AG09319 (cell line): ENCODE measurements around the gene SUPT3H.

Source experiments
- DNase-seq: peaks from one replicate; pipeline ENCODE4 v3.0.0-alpha.2; 2010; ENCODE audit warnings: low read depth; ENCODE audit errors: extremely low read depth
- TF ChIP-seq, protein P1 (sequence below): IDR thresholded peaks from 2 replicates; pipeline ENCODE4 v1.5.1; 2011; ENCODE audit warnings: low read depth, mild to moderate bottlenecking, inconsistent platforms, low read length, moderate library complexity

The SUPT3H gene

GRCh38 chr6:44923444-44923843 is 454.3 kb downstream of the SUPT3H start:
- DNase-seq: no peak
- TF ChIP-seq, protein P1, sequence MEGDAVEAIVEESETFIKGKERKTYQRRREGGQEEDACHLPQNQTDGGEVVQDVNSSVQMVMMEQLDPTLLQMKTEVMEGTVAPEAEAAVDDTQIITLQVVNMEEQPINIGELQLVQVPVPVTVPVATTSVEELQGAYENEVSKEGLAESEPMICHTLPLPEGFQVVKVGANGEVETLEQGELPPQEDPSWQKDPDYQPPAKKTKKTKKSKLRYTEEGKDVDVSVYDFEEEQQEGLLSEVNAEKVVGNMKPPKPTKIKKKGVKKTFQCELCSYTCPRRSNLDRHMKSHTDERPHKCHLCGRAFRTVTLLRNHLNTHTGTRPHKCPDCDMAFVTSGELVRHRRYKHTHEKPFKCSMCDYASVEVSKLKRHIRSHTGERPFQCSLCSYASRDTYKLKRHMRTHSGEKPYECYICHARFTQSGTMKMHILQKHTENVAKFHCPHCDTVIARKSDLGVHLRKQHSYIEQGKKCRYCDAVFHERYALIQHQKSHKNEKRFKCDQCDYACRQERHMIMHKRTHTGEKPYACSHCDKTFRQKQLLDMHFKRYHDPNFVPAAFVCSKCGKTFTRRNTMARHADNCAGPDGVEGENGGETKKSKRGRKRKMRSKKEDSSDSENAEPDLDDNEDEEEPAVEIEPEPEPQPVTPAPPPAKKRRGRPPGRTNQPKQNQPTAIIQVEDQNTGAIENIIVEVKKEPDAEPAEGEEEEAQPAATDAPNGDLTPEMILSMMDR: no peak

GRCh38 chr6:44921798-44922197 is 455.9 kb downstream of the SUPT3H start:
- TF ChIP-seq, protein P1: no peak

GRCh38 chr6:44920952-44921491 is 456.7 kb downstream of the SUPT3H start:
- TF ChIP-seq, protein P1: no peak
- DNase-seq: no peak

More at GRCh38 chr6:44921798-44922197, 455.9 kb downstream of the SUPT3H start:
- no peak for DNase-seq

DNA sequence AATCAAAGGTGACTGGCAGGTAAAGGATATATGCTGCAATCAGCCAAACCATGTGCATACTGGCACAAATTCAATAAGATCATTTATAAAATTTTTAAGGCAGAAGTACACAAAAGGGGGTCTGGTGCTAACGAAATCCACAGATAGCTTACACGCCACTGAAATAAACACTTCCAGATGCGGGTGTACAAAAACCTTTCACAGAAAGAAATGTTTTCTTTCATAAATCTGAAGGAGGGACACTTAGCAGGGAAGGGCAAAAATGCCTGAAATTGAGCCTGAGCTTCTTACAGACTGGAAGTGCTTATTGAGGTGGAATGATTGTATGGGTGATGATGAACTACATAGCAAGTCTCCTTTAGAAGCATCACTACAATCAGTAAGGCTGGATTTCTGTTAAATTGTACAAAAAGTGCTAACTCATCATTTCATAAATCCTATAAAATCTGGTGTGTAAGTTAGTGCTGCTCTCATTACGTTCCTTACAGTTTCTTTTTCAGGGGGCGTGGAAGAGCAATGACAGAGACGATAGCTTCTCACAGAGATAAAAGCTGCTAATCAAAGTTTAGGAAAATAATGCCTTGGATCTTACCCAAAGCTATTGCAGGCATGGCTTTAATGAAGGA is 458.9 kb downstream of the SUPT3H start:
- TF ChIP-seq, protein P1: no peak
- no peak for DNase-seq

- TF ChIP-seq, protein P1: no peak
- DNase-seq: no peak
These were observed 460.3 kb downstream of the SUPT3H start for GRCh38 chr6:44917430-44917829.

DNA sequence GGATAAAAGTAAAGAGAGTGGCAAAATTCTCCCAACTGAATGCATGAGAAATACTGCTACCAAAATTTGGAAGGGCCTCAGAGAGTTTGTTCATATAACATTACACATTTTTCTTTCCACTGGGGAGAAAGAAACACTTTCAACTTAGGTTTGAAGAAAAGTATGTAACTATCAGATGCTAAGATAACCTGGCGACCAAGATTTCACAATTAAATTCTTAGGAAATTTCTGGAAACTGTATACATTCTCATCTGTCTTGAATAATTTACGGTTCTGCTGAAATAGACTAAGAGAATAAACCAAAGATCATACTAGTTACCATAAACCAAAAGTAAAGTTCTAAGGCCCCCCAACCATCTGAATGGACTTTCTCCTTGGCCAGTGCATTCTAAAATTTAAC is 462.6 kb downstream of the SUPT3H start:
- TF ChIP-seq, protein P1: no peak
- DNase-seq: no peak

- TF ChIP-seq, protein P1: no peak
- DNase-seq: no peak
These were observed 463.6 kb downstream of the SUPT3H start for GRCh38 chr6:44914141-44914540.
